Fibroblast of pulmonary artery (primary cell): Measurements from ENCODE around the gene ATXN7L1.

Experiments used
- DNase-seq: peaks from one replicate; pipeline ENCODE4 v3.0.0-alpha.2; 2010; ENCODE audit warnings: low read depth
- H3K4me3 ChIP-seq: replicated peaks from 2 replicates; pipeline ENCODE4 v1.5.1; 2011; ENCODE audit warnings: low read depth, mild to moderate bottlenecking, control low read depth, low read length, moderate library complexity
- TF ChIP-seq, protein P1 (sequence below): IDR thresholded peaks from 2 replicates; pipeline ENCODE4 v1.5.1; 2011; ENCODE audit warnings: mild to moderate bottlenecking, control low read depth, low read length, inconsistent platforms; ENCODE audit errors: missing control alignments

The ATXN7L1 gene

GRCh38 chr7:105666324-105666723, 210.1 kb downstream of the ATXN7L1 start:
- no peak overlapping the region for H3K4me3 ChIP-seq
- no peak for DNase-seq
- TF ChIP-seq, protein P1, sequence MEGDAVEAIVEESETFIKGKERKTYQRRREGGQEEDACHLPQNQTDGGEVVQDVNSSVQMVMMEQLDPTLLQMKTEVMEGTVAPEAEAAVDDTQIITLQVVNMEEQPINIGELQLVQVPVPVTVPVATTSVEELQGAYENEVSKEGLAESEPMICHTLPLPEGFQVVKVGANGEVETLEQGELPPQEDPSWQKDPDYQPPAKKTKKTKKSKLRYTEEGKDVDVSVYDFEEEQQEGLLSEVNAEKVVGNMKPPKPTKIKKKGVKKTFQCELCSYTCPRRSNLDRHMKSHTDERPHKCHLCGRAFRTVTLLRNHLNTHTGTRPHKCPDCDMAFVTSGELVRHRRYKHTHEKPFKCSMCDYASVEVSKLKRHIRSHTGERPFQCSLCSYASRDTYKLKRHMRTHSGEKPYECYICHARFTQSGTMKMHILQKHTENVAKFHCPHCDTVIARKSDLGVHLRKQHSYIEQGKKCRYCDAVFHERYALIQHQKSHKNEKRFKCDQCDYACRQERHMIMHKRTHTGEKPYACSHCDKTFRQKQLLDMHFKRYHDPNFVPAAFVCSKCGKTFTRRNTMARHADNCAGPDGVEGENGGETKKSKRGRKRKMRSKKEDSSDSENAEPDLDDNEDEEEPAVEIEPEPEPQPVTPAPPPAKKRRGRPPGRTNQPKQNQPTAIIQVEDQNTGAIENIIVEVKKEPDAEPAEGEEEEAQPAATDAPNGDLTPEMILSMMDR = no peak

DNA sequence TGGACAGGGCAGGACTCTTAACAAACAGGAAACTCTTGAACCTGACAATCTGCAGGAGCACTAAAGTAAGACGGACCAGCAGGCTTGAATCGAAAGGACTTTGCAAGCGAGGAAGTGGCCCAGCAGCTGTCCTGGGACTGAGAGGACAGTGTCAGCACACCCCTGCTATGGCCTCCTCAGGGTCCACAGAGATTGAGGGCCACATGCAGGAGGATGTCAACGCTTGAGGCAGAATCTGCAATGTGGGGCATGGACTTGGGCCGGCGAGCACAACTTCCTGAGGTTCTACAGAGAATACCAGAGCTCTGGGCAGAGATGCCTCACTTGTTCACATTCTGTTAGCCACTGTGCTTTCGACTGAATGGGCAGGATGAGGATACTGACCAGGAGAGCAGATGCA, 210.7 kb downstream of the ATXN7L1 start:
- DNase-seq = no peak
- TF ChIP-seq, protein P1 = no peak
- no peak overlapping the region for H3K4me3 ChIP-seq

DNA sequence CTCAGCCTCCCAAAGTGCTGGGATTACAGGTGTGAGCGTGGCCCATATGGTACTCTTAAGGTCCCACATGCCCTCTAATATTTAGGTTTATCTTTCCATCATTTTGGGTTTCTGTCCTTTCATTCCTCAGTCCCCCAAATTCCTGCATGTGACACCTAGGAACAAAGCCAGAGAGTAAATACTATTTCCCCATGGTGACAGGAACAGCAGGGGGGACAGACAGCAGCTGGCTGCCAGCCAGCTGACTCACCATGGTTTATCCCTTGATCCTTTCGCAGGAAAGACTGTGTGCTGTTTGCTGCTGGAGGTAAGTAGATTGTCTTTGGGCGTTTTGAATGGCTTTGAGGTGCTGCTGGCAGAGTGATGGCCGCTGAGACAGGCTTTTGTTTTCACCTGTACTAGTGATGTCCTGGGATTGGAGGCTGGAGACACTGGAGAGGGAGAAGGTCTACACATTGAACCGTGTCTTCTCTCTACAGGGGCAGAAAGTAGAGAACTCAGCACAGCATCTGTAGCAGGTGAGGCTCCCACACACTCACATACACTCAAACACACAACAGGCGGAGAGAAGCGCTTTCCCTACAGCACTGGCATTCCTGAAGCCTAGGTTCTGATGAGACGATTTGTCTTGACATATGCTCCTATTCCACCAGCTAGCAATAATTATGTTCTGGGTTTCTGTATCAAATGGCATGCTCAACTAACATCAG, 211.4 kb downstream of the ATXN7L1 start:
- DNase-seq = peak; percentile 35
- H3K4me3 ChIP-seq = no peak overlapping the region
- TF ChIP-seq, protein P1 = no peak

DNA sequence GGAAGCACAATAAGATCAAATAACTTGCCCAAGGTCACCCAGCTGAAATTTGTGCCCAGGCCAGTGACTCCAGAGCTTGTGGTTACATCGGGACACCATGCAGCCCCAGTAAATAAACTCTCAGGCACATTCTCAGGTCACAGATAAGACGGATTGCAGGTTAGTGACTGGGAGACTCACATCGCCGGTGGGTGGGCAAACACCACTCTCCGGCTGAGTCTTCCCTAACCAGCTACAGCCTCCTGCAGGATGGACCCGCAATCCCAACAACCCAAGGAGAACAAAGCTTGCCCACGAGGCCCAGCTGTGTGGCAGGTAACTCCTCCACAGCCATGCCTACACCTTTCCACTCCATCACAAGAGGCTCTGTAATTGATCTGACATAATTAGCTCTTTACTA, 213.4 kb downstream of the ATXN7L1 start:
- no peak for DNase-seq
- TF ChIP-seq, protein P1 = no peak
- no peak overlapping the region for H3K4me3 ChIP-seq

- no peak for DNase-seq
- TF ChIP-seq, protein P1 = no peak
- H3K4me3 ChIP-seq = no peak overlapping the region
Observed at GRCh38 chr7:105661625-105662024, 214.8 kb downstream of the ATXN7L1 start.

DNA sequence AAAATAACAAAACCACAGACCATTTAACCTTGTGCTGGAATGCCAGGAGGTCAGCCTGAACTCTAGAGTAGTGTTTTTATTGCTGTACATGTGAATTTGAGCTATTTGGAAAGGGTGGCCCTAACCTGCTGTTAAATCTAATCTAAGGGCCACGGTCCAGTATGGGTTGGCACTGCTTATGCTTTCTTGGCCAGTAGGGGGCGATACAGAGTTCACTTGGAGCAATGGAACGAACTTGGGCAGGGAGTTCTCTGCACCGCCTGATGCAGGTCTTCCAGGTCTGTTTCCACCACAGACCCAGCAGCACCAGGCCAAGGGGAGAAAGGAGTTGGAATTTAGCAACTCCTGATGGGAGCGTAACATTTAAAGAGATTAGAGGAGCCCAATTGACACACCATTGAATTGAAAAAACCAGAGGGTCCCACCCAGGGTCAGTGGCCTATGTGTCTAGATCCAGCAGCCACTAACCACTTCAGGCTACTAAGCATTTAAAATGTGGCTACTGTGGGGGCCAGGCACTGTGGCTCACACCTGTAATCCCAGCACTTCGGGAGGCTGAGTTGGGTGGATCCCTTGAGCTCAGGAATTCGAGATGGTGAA, 219.4 kb downstream of the ATXN7L1 start:
- no peak overlapping the region for H3K4me3 ChIP-seq
- DNase-seq = peak; percentile 28
- TF ChIP-seq, protein P1 = peak; percentile 63
